Vagina (tissue), 2 donors: ENCODE data around the gene ARSB.

Experiments used
- POLR2A ChIP-seq, 2 donors: fragments of 450-650 bp; IDR thresholded peaks; one replicate each; pipeline ENCODE4 v1.6.1; 2017; ENCODE audit warnings: antibody characterized with exemption in 2 of 2, mild to moderate bottlenecking in 2 of 2, moderate library complexity in 2 of 2
- POLR2AphosphoS5 ChIP-seq, 2 donors: sonication (generic); formaldehyde crosslinking; IDR thresholded peaks; one replicate each; pipeline ENCODE4 v1.9.0; 2017; ENCODE audit warnings: antibody characterized with exemption in 2 of 2, mild to moderate bottlenecking in 2 of 2, low read depth in 1 of 2; ENCODE audit not compliant: insufficient read depth in 1 of 2
- TF ChIP-seq, protein P1 (sequence below), 3 experiments: fragments of 450-650 bp in 2 of 3; fragments of 200-600 bp in 1 of 3; sonication (generic) in 1 of 3; IDR thresholded peaks; one replicate each; pipeline ENCODE4 v1.5.1; 2017 to 2019; ENCODE audit warnings: antibody characterized with exemption in 3 of 3, mild to moderate bottlenecking in 2 of 3, moderate library complexity in 2 of 3

DNA sequence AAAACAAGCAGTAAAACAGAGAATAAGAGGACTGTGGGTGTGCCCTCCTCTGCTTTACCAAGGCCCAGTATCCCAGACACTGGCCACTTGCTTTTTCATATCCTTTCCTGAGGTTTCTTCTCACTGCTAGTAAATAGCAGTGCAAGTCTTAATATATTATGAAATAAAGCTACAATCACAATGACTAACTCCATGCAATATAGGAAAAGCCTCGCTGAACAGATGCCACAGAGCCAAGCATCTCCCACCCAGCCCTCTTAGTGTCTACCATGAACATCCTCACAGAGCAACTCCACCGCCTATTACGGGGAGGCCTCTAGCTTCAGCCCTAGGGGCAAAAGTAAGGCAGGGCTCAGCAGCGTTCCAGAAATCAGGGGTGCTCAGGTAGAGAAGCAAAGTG, 205.8 kb downstream of the ARSB start:
- TF ChIP-seq, protein P1, sequence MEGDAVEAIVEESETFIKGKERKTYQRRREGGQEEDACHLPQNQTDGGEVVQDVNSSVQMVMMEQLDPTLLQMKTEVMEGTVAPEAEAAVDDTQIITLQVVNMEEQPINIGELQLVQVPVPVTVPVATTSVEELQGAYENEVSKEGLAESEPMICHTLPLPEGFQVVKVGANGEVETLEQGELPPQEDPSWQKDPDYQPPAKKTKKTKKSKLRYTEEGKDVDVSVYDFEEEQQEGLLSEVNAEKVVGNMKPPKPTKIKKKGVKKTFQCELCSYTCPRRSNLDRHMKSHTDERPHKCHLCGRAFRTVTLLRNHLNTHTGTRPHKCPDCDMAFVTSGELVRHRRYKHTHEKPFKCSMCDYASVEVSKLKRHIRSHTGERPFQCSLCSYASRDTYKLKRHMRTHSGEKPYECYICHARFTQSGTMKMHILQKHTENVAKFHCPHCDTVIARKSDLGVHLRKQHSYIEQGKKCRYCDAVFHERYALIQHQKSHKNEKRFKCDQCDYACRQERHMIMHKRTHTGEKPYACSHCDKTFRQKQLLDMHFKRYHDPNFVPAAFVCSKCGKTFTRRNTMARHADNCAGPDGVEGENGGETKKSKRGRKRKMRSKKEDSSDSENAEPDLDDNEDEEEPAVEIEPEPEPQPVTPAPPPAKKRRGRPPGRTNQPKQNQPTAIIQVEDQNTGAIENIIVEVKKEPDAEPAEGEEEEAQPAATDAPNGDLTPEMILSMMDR (IDR thresholded peaks at IDR 0.05): no peak
- no peak for TF ChIP-seq POLR2A (IDR thresholded peaks at IDR 0.05)
- no peak for TF ChIP-seq POLR2AphosphoS5 (IDR thresholded peaks at IDR 0.05; ENCODE audit: insufficient read depth in 1 of 2, low read depth in 1 of 2)
